ENCODE data around the gene RANBP10. TPM values are rescaled to one million over a fixed set of nuclear protein-coding genes. Genes with fewer than 3 reads are reported as not detected.

RANBP10 gene
- total RNA-seq, 4 donors from 2014 or later = 5.8 to 12.2 (median 8.6) TPM

- intact Hi-C loops (cut with DNase I) = no loop called here
- H3K27ac ChIP-seq (replicated peaks in 1 of 4) = no peak overlapping the region
- WGBS = 98% methylated on average over 4 of the region's 5 CpGs
- TF ChIP-seq POLR2A (IDR thresholded peaks at IDR 0.05; ENCODE audit: low read depth) = no peak
- TF ChIP-seq EP300 (IDR thresholded peaks at IDR 0.05) = no peak
- TF ChIP-seq CTCF (IDR thresholded peaks at IDR 0.05) = no peak
- no peak for TF ChIP-seq POLR2AphosphoS5 (IDR thresholded peaks at IDR 0.05)
- H3K36me3 ChIP-seq = peaks cover 9 to 55% (median 49%) of the 10 kb centered on the region in 4 donors
- peaks cover 12 to 14% (median 13%) of the 10 kb centered on the region in 4 donors for H3K4me1 ChIP-seq
- DNase-seq (ENCODE audit: extremely low spot score) = no peak
- H3K9me3 ChIP-seq = no peaks in the 10 kb centered on the region
- H3K4me3 ChIP-seq = no peak overlapping the region
- H3K27me3 ChIP-seq = no peaks in the 10 kb centered on the region
Observed at GRCh38 chr16:67723151-67723910, 83.0 kb downstream of the RANBP10 start.

- Histone ChIP-seq H3K27me3 (no peaks in the 10 kb centered on the region), H3K9me3 (no peaks in the 10 kb centered on the region), H3K27ac (replicated peaks in 1 of 4) (peak overlapping the region; percentile 84 to 92 (median 86)), H3K4me1 (peaks cover 21 to 29% (median 25%) of the 10 kb centered on the region in 4 donors), H3K4me3 (peak overlapping the region in 2 of 4 donors; percentile 92 to 96), H3K36me3 (peaks cover 0 to 27% (median 19%) of the 10 kb centered on the region in 4 donors)
- TF ChIP-seq CTCF (IDR thresholded peaks at IDR 0.05) = no peak
- no peak for TF ChIP-seq POLR2A (IDR thresholded peaks at IDR 0.05; ENCODE audit: low read depth)
- TF ChIP-seq POLR2AphosphoS5 (IDR thresholded peaks at IDR 0.05) = no peak
- no peak for TF ChIP-seq EP300 (IDR thresholded peaks at IDR 0.05)
- 53% methylated on average over 1 of the region's 1 CpG for WGBS
- intact Hi-C loops (cut with DNase I) = no loop called here
- no peak for DNase-seq (ENCODE audit: extremely low spot score)
Observed at GRCh38 chr16:67720236-67720635, 86.1 kb downstream of the RANBP10 start.

- H3K4me1 ChIP-seq = peaks cover 21 to 29% (median 25%) of the 10 kb centered on the region in 4 donors
- TF ChIP-seq CTCF (IDR thresholded peaks at IDR 0.05) (no peak), POLR2AphosphoS5 (IDR thresholded peaks at IDR 0.05) (no peak), POLR2A (IDR thresholded peaks at IDR 0.05; ENCODE audit: low read depth) (no peak), EP300 (IDR thresholded peaks at IDR 0.05) (no peak)
- H3K27me3 ChIP-seq = no peaks in the 10 kb centered on the region
- H3K27ac ChIP-seq (replicated peaks in 1 of 4) = peak overlapping the region; percentile 84 to 92 (median 86)
- H3K36me3 ChIP-seq = peaks cover 0 to 22% (median 14%) of the 10 kb centered on the region in 4 donors
- intact Hi-C loops (cut with DNase I) = loop anchor here (5.0 kb wide), 1 partner anchor 157 kb away; the partner anchor contains the start of gene CTCF
- WGBS = 6% methylated on average over 5 of the region's 5 CpGs
- no peak for DNase-seq (ENCODE audit: extremely low spot score)
- peak overlapping the region; percentile 92 to 99 (median 95) for H3K4me3 ChIP-seq
- no peaks in the 10 kb centered on the region for H3K9me3 ChIP-seq
Observed at GRCh38 chr16:67719778-67720144, 86.6 kb downstream of the RANBP10 start.

GRCh38 chr16:67719048-67719777, 87.1 kb downstream of the RANBP10 start, which contains the start of gene GFOD2:
GFOD2 (minus strand) TSS chr16:67719316; CDS start chr16:67685715, 33,601 bp downstream.
- Histone ChIP-seq H3K4me1 (peaks cover 21 to 29% (median 25%) of the 10 kb centered on the region in 4 donors), H3K9me3 (no peaks in the 10 kb centered on the region), H3K27me3 (no peaks in the 10 kb centered on the region), H3K27ac (replicated peaks in 1 of 4) (peak within 1 kb of the TSS; percentile 84 to 92 (median 86)), H3K36me3 (peaks cover 0 to 17% (median 9%) of the 10 kb centered on the region in 4 donors), H3K4me3 (peak within 1 kb of the TSS; percentile 92 to 99 (median 95))
- TF ChIP-seq POLR2A (IDR thresholded peaks at IDR 0.05; ENCODE audit: low read depth) = peak; percentile 59
- no peak for TF ChIP-seq EP300 (IDR thresholded peaks at IDR 0.05)
- peak in 1 of 3 experiments; percentile 22 for TF ChIP-seq CTCF (IDR thresholded peaks at IDR 0.05)
- peak; percentile 94 to 97 for TF ChIP-seq POLR2AphosphoS5 (IDR thresholded peaks at IDR 0.05)
- intact Hi-C loops (cut with DNase I) = loop anchor here (5.0 kb wide), 1 partner anchor 157 kb away; the partner anchor contains the start of gene CTCF
- under 1% methylated on average over 50 of the region's 59 CpGs for WGBS
- DNase-seq (ENCODE audit: extremely low spot score) = peak; percentile 98
